T-helper 17 cell (primary cell): ENCODE results near the gene CLASP2. TPM values are rescaled to one million over a fixed set of nuclear protein-coding genes. Genes with fewer than 3 reads are reported as not detected.

Experiments used
- total RNA-seq, 4 donors: library from RNA in 2 of 4; stranded (reverse) in 2 of 4; gene quantifications; one replicate each; pipeline ENCODE4 v1.2.3 and lab custom pipeline; 2022 to 2026

The CLASP2 gene
- total RNA-seq, 2 donors from 2014 or later = 69.0 to 74.2 TPM

Other genes with a start within 250 kb of the CLASP2 start
- 100 to 1,000 TPM; 149 to 156 TPM for gene PDCD6IP, start 80.4 kb upstream of the CLASP2 start, total RNA-seq